GM23338 (cell line): Measurements from ENCODE around the gene POLR2F. TPM values are rescaled to one million over a fixed set of nuclear protein-coding genes. Genes with fewer than 3 reads are reported as not detected.

Source experiments
- ATAC-seq: fragments of 200-7000 bp; cut with Tn5 transposase; 3 replicates; pipeline ENCODE4 v1.9.1; 2020
- DNase-seq: peaks from one replicate; pipeline ENCODE4 v3.0.0-alpha.2; 2015; ENCODE audit warnings: low spot score
- H2AFZ ChIP-seq: fragments of 200-600 bp; sonication (generic); 2 replicates; pipeline ENCODE4 v1.8.0; 2016; ENCODE audit warnings: antibody characterized with exemption, mild to moderate bottlenecking, moderate library complexity
- H3F3A ChIP-seq: fragments of 200-600 bp; sonication (generic); replicated peaks from 2 replicates; pipeline ENCODE4 v1.8.0; 2017; ENCODE audit warnings: antibody characterized with exemption, mixed run types, low read depth
- H3K27ac ChIP-seq: fragments of 200-600 bp; sonication (generic); 2 replicates; pipeline ENCODE4 v1.6.1; 2016; ENCODE audit warnings: low read depth
- H3K27me3 ChIP-seq: fragments of 200-600 bp; sonication (generic); 2 replicates; pipeline ENCODE4 v1.8.0; 2016; ENCODE audit warnings: mild to moderate bottlenecking, mixed run types, moderate library complexity; ENCODE audit not compliant: insufficient read depth
- H3K36me3 ChIP-seq: fragments of 200-600 bp; sonication (generic); 2 replicates; pipeline ENCODE4 v1.8.0; 2016; ENCODE audit warnings: mild to moderate bottlenecking; ENCODE audit not compliant: insufficient read depth
- H3K4me1 ChIP-seq: fragments of 200-600 bp; sonication (generic); 2 replicates; pipeline ENCODE4 v1.8.0; 2016; ENCODE audit warnings: mild to moderate bottlenecking, moderate library complexity; ENCODE audit not compliant: insufficient read depth
- H3K4me2 ChIP-seq: fragments of 200-600 bp; sonication (generic); 2 replicates; pipeline ENCODE4 v1.7.1; 2017; ENCODE audit warnings: mixed run types
- H3K4me3 ChIP-seq: fragments of 200-600 bp; sonication (generic); 2 replicates; pipeline ENCODE4 v1.6.1; 2016; ENCODE audit warnings: mixed run types
- H3K79me2 ChIP-seq: fragments of 200-600 bp; sonication (generic); replicated peaks from 2 replicates; pipeline ENCODE4 v1.8.0; 2017; ENCODE audit warnings: mild to moderate bottlenecking; ENCODE audit not compliant: insufficient read depth
- H3K9me2 ChIP-seq: fragments of 200-600 bp; sonication (generic); 2 replicates; pipeline ENCODE4 v1.8.0; 2017; ENCODE audit not compliant: insufficient read depth
- H4K20me1 ChIP-seq: fragments of 200-600 bp; sonication (generic); replicated peaks from 2 replicates; pipeline ENCODE4 v1.8.0; 2017; ENCODE audit warnings: mild to moderate bottlenecking; ENCODE audit not compliant: insufficient read depth
- H3K27ac Mint-ChIP-seq: 2 replicates; pipeline ENCODE4 v1.8.0; 2020; ENCODE audit warnings: inconsistent platforms, mild to moderate bottlenecking, moderate library complexity, mixed read lengths
- H3K27me3 Mint-ChIP-seq: 3 replicates; pipeline ENCODE4 v1.8.0; 2022; ENCODE audit warnings: low read depth, mild to moderate bottlenecking, moderate library complexity, mixed read lengths, inconsistent platforms; ENCODE audit not compliant: insufficient read depth, poor library complexity
- H3K36me3 Mint-ChIP-seq: 3 replicates; pipeline ENCODE4 v1.8.0; 2021; ENCODE audit warnings: low read depth, mild to moderate bottlenecking, inconsistent platforms, moderate library complexity, mixed read lengths
- H3K4me1 Mint-ChIP-seq: 3 replicates; pipeline ENCODE4 v1.8.0; 2020; ENCODE audit warnings: mild to moderate bottlenecking, inconsistent platforms, mixed read lengths
- H3K4me3 Mint-ChIP-seq: 3 replicates; pipeline ENCODE4 v1.8.0; 2021; ENCODE audit warnings: moderate library complexity, mild to moderate bottlenecking, inconsistent platforms, mixed read lengths
- H3K9me3 Mint-ChIP-seq: 3 replicates; pipeline ENCODE4 v1.8.0; 2020; ENCODE audit warnings: moderate library complexity, mild to moderate bottlenecking, inconsistent platforms, mixed read lengths
- CTCF ChIP-seq, 2 experiments: fragments of 200-600 bp in 1 of 2; sonication (generic) in 1 of 2; conservative IDR thresholded peaks; 2 replicates each; pipeline versions ENCODE4 v1.5.1 to v1.6.1; 2016 to 2017; ENCODE audit warnings: antibody characterized with exemption in 2 of 2, low read depth in 2 of 2, mild to moderate bottlenecking in 2 of 2, moderate library complexity in 1 of 2
- ETS1 ChIP-seq: IDR thresholded peaks from 2 replicates; pipeline ENCODE4 v1.6.1; 2016; ENCODE audit warnings: antibody characterized with exemption
- EZH2 ChIP-seq: fragments of 200-600 bp; sonication (generic); IDR thresholded peaks from one replicate; pipeline ENCODE4 v1.8.0; 2017; ENCODE audit warnings: antibody characterized with exemption, mild to moderate bottlenecking, low read depth; ENCODE audit not compliant: unreplicated experiment
- EZH2phosphoT487 ChIP-seq: fragments of 200-600 bp; sonication (generic); IDR thresholded peaks from one replicate; pipeline ENCODE4 v1.8.1; 2018; ENCODE audit warnings: antibody characterized with exemption; ENCODE audit not compliant: unreplicated experiment
- JUNB ChIP-seq: IDR thresholded peaks from one replicate; pipeline ENCODE4 v1.6.1; 2016; ENCODE audit warnings: antibody characterized with exemption; ENCODE audit not compliant: unreplicated experiment
- NANOG ChIP-seq: IDR thresholded peaks from 2 replicates; pipeline ENCODE4 v1.6.1; 2016; ENCODE audit warnings: antibody characterized with exemption, borderline replicate concordance
- POLR2AphosphoS5 ChIP-seq: IDR thresholded peaks from 2 replicates; pipeline ENCODE4 v1.6.1; 2016; ENCODE audit warnings: antibody characterized with exemption, low read depth
- STAT1 ChIP-seq: IDR thresholded peaks from one replicate; pipeline ENCODE4 v1.6.1; 2016; ENCODE audit warnings: antibody characterized with exemption; ENCODE audit not compliant: unreplicated experiment
- ZNF114 ChIP-seq: fragments of 250-450 bp; sonication (Bioruptor Pico); IDR thresholded peaks from 2 replicates; pipeline ENCODE4 v1.5.0; 2020; ENCODE audit warnings: mild to moderate bottlenecking, moderate library complexity
- ZNF331 ChIP-seq: fragments of 250-450 bp; sonication (Bioruptor Pico); IDR thresholded peaks from 2 replicates; pipeline ENCODE4 v1.5.0; 2020; ENCODE audit warnings: low read depth, mild to moderate bottlenecking, moderate library complexity
- polyA plus RNA-seq: library from polyadenylated mRNA; unstranded; fragments of >200 nt; fragmentation: Nextera tagmentation; extraction: Ambion mirVana; gene quantifications from 2 replicates; pipeline ENCODE4 v1.2.1, GENCODE V29; 2016
- total RNA-seq: library from RNA; depleted of rRNA; stranded (reverse); fragments of >200 nt; shearing (Covaris generic); gene quantifications from 2 replicates; pipeline ENCODE4 v1.2.3, GENCODE V29; 2014
- TF ChIP-seq, protein P1 (sequence below): IDR thresholded peaks from one replicate; pipeline ENCODE4 v1.6.1; 2018; ENCODE audit warnings: antibody characterized with exemption; ENCODE audit not compliant: unreplicated experiment

The POLR2F gene
- total and polyA plus RNA-seq, 2 experiments from 2014 or later: 144 to 429 TPM

GRCh38 chr22:37942133-37942532 lies 11.4 kb upstream of the POLR2F start (continued):
- TF ChIP-seq, protein P1, sequence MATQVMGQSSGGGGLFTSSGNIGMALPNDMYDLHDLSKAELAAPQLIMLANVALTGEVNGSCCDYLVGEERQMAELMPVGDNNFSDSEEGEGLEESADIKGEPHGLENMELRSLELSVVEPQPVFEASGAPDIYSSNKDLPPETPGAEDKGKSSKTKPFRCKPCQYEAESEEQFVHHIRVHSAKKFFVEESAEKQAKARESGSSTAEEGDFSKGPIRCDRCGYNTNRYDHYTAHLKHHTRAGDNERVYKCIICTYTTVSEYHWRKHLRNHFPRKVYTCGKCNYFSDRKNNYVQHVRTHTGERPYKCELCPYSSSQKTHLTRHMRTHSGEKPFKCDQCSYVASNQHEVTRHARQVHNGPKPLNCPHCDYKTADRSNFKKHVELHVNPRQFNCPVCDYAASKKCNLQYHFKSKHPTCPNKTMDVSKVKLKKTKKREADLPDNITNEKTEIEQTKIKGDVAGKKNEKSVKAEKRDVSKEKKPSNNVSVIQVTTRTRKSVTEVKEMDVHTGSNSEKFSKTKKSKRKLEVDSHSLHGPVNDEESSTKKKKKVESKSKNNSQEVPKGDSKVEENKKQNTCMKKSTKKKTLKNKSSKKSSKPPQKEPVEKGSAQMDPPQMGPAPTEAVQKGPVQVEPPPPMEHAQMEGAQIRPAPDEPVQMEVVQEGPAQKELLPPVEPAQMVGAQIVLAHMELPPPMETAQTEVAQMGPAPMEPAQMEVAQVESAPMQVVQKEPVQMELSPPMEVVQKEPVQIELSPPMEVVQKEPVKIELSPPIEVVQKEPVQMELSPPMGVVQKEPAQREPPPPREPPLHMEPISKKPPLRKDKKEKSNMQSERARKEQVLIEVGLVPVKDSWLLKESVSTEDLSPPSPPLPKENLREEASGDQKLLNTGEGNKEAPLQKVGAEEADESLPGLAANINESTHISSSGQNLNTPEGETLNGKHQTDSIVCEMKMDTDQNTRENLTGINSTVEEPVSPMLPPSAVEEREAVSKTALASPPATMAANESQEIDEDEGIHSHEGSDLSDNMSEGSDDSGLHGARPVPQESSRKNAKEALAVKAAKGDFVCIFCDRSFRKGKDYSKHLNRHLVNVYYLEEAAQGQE: no peak
- TF ChIP-seq ETS1 (no peak), STAT1 (no peak), CTCF (conservative IDR thresholded peaks at IDR 0.05; ENCODE audit: low read depth in 2 of 2) (no peak), JUNB (no peak), NANOG (no peak), EZH2phosphoT487 (no peak)

GRCh38 chr22:37943136-37943824 lies 10.2 kb upstream of the POLR2F start:
- ATAC-seq: no peak
- TF ChIP-seq ETS1: no peak
- TF ChIP-seq, protein P1: no peak
- no peak for TF ChIP-seq CTCF (conservative IDR thresholded peaks at IDR 0.05; ENCODE audit: low read depth in 2 of 2)
- TF ChIP-seq POLR2AphosphoS5: no peak
- no peak for TF ChIP-seq EZH2
- no peak for TF ChIP-seq ZNF114 (CRISPR knock-in tag)
- no peak for TF ChIP-seq JUNB
- no peak for TF ChIP-seq EZH2phosphoT487
- TF ChIP-seq NANOG: no peak
- no peak for TF ChIP-seq ZNF331 (CRISPR knock-in tag)

More at GRCh38 chr22:37943136-37943824, 10.2 kb upstream of the POLR2F start:
- no peak overlapping the region for H3K27ac Mint-ChIP-seq
- H3K27me3 Mint-ChIP-seq: peaks cover 9% of the 10 kb centered on the region
- H3K4me3 Mint-ChIP-seq: no peak overlapping the region
- H3K4me1 Mint-ChIP-seq: peaks cover 8% of the 10 kb centered on the region; the same call in 1 of the 3 replicates
- Histone ChIP-seq H3K79me2 (no peaks in the 10 kb centered on the region), H3K4me3 (no peak overlapping the region), H3K36me3 (no peaks in the 10 kb centered on the region; the same call in 1 of the 2 replicates), H3F3A (0 out of 2 replicates have a peak, but pooled peaks cover 2% of the 10 kb centered on the region), H3K9me2 (no peaks in the 10 kb centered on the region), H3K4me1 (peaks cover 4% of the 10 kb centered on the region; the same call in 1 of the 2 replicates), H4K20me1 (no peaks in the 10 kb centered on the region; the same call in 1 of the 2 replicates), H3K27ac (peak overlapping the region; percentile 59; the same call in 1 of the 2 replicates), H3K27me3 (no peaks in the 10 kb centered on the region), H3K4me2 (no peak overlapping the region), H2AFZ (no peak overlapping the region)
- no peaks in the 10 kb centered on the region for H3K9me3 Mint-ChIP-seq
- H3K36me3 Mint-ChIP-seq: 0 out of 3 replicates have a peak, but pooled peaks cover 9% of the 10 kb centered on the region
- no peak for DNase-seq
